ENCODE results near the gene TMEM164.
"Not testable (repeated sequence)": the region's sequence is repeated elsewhere in the genome, so short reads cannot be mapped to it uniquely, and the experiment has no call there.

Gene TMEM164

DNA sequence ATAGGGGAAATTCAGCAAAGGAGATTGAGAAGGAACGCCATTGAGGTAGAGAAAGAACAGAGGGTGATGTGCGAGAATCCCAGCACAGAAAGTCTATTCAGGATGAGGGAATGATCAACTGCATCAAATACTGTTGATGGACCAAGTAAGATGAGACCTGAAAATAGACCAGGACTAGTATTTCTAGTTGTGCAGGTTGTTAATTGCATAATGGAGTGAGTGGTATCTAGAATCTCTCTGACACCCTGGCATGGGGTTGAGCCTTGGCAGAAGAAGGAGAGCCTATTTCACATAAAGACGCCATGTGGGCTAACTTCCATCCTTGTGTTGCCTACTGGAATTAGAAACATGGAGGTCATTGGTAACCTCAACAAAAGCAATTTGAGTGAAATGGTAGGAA lies 135.6 kb downstream of the TMEM164 start:
- DNase-seq: no peak

DNA sequence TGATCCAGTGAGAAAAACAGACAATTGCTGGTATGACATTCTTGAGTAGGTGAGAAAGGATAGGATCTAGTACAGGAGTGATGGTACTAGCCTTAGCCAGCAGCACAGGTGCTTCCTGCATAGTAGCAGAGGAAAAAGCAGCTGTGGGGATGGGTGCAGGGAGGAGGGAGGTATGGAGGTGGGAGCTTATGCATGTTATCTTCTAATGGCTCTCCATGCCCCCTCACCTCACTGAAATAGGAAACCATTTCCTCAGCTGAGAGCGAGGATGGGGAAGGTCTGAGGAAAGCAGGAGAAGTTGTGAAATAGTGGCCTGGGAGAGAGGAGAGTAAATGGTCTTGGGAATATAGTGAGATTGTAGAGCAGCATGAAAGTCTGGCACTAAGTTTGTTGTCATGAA lies 136.3 kb downstream of the TMEM164 start:
- DNase-seq: no peak

DNA sequence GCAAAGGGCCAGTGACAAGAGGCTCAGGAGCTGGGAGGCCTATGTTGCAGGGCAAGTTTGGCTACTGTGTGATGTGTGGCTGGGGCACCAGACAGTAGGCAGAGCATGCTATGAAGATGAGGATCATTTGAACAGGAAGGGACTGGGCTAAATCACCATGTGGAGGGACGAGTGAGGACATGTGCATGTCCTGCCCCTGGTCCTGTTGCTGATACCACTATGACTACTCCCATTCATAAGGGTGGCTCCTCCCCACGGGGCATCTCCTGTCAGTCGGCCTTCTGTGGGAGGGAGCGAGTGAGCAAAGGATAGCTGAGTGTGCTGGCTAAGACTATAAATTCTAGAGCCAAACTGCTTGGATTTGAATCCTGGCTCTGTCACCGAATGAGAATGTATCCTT lies 139.2 kb downstream of the TMEM164 start:
- DNase-seq: no peak

DNA sequence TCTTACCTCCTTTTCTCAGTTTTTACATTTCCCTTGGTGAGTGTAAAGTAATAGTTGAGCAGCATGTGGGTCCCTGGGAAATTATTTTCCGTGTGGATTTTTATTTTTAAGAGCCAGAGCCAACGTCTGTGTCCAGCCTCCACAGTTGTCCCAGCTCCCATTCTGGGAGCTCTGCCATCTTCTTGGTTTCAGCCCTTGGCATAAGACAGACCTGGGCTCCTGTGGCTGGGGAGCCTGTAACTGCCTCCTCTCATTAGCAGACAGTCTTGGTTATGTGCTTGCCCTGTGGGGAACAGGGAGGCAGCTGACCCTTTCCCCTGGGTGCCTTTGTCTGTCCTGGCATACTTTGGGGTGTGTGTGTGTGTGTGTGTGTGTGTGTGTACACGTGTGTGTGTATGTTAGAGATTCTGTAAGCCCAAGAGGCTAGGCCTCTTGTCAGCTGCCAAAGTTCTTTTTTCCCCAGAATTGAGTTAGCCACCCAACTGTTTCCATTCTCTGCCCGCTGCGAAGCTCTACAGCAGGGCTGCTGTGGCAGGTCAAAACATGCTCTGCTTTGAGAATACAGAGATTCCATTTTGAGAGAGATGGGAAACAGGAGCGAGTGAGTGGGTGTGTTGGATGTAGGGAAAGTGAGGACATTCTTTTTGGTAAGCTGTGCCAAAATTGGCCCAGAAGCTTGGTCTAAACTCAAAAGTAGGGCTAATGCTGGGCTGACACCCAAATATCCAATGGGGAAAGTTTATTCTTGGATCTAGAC lies 140.7 kb downstream of the TMEM164 start:
- no peak for DNase-seq

DNA sequence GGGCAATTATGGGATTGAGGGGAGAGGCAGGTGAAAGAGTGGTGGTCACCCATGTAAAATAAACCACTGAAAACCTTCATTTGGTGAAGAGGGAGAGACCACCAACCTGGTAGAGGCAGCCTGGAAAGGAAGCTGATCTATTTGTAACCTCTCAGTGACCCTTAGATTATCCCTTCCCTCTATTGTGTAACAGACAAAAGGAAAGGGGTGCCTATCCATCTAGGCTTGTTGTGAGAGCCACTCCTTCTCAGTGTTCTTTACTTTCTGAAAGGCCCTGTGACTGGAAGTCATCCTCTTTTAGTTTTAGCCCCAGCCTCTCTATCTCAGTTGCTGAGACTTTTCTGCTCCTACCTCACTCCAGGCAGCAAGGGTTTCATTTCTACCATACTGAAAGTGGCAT lies 142.4 kb downstream of the TMEM164 start:
- DNase-seq: no peak

DNA sequence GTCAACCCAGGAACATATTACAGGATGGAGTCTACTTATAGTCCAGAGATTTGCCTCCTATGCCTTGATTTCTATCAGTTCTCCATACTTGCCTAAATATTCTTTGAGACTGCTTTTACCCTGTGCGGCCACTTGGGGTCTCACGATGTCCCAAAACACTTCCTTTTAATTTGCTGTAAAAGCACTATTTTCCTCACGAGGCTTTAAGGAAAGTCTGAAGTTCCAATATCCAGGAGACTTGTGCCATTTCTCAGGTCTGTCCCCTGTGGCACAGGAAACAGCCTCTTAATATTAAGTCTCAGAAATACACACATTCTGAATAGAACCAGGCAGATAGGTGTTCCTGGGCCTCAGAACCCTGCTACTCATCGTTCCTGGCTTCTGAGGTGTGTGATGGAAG lies 142.9 kb downstream of the TMEM164 start:
- no peak for DNase-seq

DNA sequence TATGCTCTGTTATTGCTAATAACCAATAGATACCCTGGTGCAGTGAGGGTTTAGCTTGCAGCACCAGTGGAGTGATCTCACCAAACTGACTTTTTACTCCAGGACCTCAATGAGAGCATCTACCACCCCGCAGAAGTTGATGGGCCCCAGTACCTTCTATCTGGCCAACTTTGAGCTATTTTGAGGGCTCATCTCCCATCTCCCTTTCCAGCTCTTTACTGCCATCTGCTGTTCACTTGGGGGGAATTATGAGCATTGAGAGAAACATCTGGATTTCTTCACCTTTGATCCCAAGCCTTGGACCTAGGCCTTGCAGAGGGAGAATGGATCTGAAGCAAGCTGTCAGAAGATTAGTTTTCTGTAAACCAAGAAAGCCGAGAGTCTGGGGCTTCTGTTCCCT lies 143.6 kb downstream of the TMEM164 start:
- no peak for DNase-seq

DNA sequence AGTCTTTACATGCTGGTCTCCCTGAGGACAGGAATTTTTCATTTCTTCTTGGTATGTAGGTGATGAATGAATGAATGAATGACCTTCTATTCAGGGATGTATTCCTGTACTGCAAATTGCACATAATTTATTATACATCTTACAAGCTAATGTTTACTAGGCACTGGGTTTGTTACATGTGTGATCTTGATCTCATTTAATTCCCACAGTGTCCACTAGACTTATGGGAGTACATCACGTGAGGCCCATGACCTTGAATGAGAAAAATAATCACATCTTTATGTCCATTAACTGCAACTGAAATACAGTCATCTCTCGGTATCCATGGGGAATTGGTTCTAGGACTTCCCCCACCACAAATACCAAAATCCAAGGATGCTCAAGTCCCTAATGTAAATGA lies 150.3 kb downstream of the TMEM164 start:
- no peak for DNase-seq

DNA sequence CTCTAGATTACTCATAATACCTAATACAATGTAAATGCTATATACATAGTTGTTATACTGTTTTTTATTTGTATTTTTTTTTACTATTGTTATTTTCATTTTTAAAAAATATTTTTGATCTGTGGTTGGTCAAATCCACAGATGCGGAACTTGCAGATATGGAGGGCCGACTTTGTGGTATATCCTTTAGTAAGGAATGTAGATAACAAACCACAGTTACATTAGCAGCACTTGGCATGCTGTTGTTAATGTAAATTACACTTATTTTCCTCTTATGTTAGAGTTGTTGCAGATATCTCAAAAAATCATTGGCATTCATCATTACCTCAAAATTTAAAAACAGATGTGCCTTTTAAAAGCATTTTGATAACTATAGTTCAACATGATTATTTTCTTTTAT lies 151.0 kb downstream of the TMEM164 start:
- DNase-seq: no peak

DNA sequence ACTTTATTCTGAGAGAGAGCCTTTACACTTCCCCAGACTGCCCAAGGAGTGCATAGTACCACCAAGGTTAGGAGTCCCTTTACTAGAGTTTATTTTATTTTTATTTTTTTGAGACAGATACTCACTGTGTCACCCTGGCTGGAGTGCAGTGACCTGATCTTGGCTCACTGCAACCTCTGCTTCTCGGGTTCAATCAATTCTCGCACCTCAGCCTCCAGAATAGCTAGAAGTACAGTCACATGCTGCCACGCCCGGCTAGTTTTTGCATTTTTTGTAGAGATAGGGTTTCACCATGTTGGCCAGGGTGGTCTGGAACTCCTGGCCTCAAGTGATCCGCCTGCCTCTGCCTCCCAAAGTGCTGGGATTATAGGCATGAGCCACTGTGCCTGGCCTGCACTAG lies 151.4 kb downstream of the TMEM164 start:
- DNase-seq: not testable (repeated sequence)

DNA sequence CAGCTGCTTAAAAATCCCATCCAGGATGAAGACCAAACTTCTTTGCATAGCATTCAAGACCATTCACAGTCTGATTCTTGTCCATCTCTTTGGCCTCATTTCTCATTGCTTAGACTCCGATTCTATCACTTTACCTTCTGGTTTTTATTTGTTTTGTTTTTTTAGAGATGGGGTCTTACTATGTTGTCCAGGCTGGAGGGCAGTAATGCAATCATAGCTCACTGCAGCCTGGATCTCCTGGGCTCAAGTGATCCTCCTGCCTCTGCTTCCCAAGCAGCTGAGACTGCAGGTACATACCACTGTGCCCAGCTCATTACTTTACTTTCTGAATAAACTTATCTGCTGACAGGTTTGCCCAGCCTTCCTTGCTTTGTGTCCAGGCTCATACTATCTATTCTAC lies 152.8 kb downstream of the TMEM164 start:
- no peak for DNase-seq

DNA sequence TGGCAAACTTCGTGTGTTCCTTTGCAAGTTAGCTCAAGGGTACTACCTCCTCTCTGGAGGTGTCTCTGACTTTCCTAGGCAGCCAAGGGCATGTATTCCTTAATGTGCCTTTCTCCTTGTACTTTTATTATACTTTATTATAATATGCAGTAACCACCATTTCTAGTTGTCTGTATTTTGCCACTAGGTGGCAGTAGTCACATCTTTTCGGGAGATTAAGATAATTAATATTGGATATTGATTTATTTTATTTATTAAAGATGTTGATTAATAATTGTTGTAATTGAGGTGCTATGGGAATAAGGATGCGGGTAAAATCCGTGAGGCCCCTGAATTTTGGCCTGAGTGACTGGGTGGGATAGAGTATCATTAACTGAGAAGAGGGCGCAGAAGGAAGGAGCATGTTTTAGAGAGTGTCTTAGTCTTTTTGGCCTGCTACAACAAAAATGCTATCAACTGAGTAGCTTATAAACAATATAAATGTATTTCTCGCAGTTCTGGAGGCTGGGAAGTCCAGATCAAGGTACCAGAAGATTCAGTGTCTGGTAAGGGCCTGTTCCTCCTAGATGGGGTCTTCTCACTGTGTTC lies 153.3 kb downstream of the TMEM164 start:
- no peak for DNase-seq

DNA sequence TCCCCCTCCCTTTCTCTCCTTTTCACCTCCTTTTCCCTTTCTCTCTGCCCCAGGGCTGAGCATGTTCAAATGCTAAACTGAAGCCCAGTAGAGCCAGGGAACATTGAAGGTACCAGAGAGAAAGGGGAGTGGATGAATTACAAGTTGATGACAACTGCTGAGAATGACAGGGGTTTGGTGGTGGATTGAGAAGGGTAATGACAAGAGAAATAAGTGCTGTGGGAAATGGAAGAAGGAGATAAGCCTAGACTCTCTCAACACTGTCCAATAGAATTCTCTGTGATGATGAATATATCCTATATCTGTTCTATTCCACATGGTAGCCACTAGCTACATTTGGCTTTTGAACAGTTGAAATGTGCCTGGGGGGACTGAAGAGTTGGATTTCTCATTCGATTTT lies 154.5 kb downstream of the TMEM164 start:
- DNase-seq: no peak

DNA sequence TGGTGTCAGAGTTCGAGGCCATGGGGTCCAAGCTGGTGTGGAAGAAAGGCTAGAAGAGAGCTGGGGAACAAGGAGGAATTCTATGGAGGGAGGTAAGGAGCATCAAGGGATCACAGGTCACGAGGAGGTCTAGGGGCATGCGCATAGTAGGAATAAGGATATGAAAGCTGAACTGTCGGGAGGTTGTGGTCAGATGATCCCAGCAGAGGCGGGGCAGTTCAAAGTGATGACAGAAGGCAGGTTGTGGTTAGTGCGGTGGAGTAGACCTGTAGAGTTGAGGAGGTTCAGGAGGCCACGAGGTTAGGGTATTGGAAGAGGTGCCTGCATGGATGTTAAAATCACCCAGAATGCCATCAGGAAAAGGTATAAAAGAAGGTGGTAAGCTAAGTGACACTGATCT lies 156.3 kb downstream of the TMEM164 start:
- no peak for DNase-seq

DNA sequence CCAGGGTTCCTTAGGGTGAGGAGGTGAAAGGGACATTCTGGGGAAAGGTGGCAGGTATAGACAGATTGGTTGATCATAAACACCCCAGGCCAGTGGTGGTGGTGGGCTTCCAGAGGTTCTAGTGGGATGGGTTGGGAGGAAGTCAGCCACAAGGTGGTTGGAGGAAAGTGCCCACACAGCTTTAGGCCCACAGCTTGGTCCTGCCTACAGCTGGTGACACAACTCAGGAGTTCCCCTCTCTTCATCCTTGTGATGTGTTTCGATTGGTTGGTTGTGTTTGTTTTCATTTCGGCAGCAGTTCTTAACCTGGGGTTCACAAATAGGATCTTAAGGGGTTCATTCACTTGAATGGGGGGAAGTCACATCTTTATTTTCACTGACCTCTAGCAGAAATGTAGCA lies 157.0 kb downstream of the TMEM164 start:
- DNase-seq: no peak

DNA sequence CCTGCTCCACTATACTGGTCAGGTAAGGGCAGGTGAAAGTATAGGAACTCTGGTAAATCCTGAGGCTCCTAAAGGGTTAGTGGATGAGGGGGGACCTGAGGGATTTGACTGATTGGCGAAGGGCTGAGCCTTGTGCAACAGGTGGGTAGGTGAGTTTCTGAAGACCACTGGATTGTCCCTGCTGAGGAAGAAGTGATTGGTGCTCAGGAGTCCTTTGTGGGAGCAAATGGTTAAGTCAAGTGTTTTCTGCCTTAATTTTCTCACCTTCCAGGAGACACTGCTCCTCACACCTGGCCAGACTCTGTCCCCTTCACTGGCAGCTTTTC lies 158.4 kb downstream of the TMEM164 start:
- no peak for DNase-seq

DNA sequence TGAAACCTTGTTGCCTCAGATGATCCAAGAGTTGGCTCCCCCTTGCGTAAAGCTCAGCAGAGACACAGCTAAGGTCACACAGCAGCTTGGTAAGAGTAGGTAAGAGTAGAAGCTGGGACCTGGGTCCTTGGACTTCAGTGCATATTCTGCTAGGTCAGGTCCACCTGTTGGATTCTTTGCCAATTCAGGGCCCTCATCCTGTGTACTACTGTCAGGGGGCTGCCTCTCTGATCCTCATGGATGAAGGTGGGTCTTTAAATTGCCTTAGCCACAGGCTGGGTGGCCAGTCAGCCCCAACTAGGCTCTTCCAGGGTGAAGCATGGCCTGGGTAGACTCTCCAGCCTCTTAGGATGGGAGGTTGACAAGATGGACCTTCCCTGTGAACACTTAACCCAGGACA lies 159.2 kb downstream of the TMEM164 start:
- DNase-seq: no peak

DNA sequence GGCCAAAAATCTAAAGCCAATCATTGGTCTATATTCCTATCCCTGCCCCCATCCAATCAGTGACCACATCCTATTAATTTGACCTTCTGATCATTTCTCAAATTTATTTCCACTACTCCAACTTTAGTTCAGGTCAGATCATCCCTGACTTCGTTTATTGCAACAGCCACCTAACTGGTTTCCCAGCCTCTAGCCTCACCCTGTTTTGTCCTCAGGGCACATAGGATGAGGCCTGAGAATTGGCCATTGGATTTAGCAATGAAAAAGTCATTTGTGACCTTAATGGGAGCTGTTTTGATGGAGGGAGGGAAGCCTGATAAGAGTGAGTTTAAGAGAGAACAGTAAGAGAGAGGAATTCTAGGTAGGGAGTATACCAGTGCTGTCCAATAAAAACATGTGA lies 160.0 kb downstream of the TMEM164 start:
- no peak for DNase-seq

DNA sequence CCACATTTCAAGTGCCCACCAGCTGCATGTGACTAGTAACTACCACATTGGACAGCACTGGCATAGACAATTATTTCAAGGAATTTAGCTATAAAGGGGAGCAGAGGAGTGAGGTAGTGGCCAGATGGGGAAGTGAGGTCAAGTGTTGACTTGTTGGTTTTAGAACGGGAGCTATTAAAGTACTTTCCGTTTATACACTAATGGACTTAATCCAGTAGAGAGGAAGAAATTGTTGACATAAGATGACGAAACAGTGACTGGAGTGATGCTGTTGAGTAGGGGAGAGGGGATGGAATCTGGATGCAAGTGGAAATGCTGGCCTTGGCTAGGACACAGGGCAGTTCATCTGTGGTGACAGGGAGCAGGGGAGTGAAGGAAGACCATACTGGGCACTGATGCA lies 160.6 kb downstream of the TMEM164 start:
- no peak for DNase-seq

DNA sequence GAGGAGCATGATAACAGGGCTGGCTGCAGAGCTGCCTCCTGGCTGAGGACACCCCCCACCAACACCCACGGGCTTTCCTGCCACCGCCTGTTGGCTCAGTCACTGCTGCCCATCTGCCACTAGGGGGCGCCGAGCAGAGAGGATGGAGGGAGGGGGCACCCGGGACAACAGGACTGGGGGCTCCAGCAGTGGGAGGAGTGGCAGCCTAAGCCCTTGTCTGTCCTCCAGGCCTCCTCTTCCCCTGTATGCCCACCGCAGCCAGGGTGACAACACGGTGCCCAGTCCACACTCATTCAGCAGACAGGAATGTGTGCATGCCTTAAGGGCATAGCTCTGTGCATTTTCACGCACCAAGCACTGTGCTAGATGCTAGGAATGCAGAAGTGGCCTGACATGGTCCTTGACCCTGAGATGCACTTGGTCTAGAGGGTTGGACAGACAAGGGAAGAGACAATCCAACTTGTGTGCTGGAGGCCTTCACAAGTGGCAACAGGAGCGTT lies 165.1 kb downstream of the TMEM164 start:
- no peak for DNase-seq

DNA sequence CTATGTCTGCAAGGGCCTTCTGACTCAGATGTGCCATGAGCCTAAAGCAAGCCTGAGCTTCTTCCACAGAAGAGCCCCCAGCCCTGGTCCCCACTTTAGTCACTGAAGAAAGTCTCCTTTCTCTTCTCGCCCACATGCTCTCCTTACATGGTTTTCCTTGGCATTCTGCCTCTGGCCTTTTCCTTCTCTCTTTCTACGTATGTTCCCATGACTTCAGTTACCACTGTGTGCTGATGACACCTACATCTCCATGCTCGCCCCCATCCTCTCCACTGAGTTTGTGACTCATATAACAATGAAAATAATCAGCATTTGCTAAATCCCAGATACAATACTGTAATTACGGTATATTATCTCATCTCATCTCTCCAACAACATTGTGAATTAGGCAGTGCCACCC lies 165.7 kb downstream of the TMEM164 start:
- no peak for DNase-seq

DNA sequence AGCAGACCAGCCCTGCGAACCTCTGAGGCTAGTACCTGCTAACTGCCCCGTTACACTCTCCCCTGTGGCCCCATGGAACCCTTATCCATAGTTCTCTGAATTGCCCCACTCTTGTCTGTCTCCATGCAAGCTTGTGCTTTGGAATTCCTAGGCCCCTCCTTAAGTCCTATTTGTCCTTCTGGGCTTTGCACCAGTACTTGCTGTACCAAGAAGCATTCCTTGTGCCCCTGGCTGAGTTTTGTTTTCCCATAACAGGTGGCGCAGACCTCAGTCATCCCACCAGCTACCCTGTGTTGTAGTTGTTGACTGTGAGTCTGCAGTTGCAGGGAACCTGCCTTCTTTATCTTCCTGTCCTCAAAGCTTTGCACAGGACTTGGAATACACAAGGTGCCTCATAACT lies 167.1 kb downstream of the TMEM164 start:
- DNase-seq: no peak

DNA sequence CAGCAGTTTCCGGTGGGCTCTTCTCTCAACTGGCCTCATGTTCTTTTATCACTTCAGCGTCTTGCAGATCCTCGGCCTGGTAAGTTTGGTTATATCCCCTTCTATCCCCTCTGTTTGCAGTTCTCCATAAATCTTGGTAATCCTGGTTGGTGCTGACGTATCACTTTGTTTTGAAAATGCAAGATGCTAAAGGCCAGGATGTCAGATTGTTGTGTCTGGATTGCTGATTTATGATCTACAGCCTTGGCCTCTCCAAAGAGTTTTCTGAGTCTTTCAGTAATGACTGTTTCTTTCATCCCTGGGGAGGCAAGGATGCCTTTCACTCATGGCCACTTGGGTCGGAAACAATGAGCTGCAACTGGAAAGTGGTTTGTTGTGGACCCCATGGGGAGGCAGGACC lies 168.5 kb downstream of the TMEM164 start:
- DNase-seq: no peak

DNA sequence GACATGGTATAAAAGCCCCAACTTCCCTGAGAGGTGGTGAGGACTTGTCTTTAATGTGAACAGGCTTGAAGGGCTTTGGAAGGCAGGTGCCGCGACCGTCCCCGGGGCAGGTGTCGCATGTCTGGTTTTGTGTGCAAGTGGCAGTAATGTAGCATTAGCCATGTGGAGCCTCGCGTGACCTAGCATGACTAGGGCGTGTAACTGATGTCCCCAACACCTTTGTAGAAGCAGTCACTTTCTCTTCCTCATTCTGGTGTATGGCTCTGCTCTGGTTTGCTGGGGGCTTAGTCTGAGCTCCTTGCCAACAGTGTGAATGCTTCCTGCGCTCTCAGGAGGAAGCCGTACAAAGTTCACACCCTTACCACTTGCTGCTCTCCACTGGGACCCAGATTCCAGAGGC lies 169.3 kb downstream of the TMEM164 start:
- no peak for DNase-seq

Measured in NCI-H1436 treated with DMSO at 0.1 percent for 48 hours (cell line).